ENCODE data around the gene KCNK4.

Gene KCNK4

DNA sequence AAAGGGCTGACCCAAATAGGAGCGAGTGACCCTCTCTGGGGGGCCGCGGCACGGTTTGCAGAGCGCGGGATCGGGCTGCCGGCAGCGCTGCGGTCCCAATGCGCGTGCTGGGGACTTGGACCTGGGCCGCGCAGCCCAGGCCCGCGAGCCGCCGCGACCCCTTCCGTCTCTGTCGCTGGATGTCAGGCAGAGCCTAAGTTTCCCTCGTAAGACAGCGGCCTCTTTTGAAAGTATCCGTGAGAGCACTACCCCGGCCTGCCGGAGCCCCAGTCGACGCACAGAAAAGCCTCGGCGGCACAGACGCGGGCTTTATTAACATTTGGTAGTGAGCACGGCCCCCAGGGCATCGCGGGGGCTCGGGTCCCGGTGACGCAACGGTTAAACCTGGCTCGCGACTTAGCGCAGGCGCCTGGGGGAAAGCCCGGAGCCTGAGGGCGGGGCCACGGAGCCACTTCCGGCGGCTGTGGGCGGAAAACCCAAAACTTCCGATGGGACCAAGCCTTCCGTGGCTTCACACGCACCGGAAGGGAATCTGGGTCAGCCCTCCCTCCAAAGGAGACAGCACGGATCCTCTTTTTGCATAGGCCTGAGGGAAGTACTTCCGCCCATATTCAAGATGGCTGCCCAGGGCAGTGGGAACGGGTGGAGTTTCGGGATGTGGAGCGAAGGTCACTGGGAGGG, 21.4 kb upstream of the KCNK4 start:
- DNase-seq = peak; percentile 97

DNA sequence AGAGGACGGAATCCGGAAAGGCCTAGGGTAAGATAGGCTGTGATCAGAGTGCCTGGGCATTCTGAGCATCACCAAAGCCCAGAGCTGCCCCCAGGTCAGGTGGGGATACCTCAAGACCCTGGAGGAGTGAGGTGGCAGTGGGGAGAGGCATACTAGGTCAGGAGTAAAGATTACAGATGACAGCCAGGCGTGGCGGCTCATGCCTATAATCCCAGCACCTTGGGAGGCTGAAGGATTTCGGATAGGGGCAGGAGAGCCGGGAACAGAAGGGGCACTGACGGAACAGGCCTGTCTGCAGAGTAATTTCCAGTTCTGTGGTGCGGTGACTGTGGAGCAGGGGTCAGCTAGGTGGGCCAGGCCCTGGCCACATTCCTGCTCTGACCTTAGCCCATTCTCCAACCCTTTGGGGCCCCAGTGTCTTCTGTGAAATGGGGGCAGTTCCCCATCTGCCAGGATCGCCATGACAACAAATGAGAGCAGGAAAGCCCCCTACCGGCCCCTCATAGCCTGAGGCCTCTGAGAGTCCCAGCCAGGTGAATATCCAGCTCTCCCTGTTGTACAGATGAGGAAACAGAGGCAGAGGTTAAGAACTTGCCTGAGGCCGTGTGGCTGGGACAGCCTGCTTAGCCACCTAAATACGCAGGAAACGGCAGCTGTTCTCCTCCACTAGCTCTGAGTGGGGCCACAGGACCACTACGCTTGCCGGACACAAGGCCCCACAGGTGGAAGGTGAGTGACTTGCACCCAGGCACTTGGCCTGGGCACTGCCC, 15.9 kb upstream of the KCNK4 start:
- no peak for DNase-seq

DNA sequence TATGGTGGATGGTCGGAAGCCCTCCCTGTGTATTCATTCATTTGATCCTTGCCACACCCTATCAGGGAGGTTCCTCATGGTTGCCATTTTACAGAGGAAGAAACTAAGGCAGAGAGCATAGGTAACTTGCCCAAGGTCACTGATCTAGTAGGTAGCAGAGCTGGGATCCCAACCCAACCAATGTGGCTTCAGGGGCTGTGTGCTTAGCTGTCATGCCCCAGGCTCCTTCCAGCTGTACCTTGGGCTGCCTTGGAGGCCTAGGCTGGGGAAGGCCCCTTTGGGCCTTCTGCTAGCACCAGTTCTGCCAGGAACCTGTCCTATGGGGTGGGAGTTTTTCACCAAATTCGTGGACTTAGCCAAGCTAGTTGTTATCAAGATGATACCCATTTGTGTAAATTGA, 15.3 kb upstream of the KCNK4 start:
- no peak for DNase-seq

DNA sequence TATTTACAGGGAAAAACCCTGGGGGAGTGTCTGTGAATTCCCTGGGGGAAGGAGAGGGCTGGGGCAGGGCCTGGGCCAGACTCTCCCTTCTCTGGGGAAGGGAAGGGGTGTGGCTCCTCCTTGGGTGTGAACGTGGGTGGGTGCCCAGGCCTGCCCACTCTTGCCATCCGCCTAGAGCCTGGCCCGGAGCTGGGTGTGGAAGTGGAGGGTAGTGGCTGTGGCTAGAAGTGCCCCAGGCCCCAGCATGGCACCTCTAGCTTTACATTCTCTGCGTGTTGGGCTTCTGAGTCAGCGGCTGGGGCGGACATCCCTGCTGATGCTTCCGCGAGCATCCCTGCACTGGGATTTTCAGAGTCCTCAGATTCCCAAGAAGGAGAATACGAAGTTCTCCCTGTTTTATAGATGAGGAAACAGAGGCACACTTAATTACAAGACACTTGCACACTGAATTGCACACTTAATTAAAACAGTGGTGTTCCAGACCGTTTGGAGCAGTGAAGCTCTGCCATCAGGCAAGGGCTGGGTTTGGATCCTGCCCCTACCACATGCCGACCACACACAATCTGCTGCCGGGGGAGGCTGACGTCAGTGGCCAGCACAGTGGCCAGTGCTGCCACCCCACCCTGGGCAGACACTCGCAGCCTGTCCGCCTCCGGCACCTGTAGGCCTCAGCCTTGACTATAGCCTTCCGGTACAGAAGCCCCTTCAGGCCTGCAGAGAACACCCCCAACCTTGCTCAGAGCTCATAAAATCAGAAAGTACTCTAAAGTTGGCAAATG, 14.3 kb upstream of the KCNK4 start:
- no peak for DNase-seq

DNA sequence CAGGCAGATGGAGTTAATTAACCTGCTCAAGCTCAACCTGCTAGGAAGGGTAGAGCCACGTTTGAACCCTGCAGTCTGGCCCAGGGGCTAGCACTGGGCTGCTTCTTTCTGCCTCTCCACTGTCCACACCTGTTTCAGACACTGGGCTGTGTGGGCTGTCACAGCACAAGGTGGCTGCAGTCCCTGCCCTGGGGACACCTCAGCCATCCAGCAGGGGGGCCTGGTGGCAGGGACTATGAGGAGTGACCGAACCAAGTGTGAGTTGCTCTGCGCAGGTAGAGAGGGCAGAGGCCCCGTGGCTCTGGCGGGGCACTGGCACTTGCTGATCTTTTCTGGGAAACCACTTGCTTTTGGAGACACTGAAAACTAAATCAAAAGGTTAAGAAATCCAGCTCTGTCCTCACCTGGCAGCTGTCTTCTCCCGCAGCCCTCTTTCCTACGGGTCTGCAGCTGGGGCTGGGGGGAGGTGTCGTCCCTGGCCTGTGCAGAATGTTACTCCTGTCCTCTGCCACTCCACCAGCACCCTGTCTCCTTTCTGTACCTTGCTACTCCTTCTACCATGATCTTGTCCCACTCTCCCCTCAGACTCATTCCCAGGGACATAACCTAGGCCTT, 12.4 kb upstream of the KCNK4 start:
- no peak for DNase-seq

DNA sequence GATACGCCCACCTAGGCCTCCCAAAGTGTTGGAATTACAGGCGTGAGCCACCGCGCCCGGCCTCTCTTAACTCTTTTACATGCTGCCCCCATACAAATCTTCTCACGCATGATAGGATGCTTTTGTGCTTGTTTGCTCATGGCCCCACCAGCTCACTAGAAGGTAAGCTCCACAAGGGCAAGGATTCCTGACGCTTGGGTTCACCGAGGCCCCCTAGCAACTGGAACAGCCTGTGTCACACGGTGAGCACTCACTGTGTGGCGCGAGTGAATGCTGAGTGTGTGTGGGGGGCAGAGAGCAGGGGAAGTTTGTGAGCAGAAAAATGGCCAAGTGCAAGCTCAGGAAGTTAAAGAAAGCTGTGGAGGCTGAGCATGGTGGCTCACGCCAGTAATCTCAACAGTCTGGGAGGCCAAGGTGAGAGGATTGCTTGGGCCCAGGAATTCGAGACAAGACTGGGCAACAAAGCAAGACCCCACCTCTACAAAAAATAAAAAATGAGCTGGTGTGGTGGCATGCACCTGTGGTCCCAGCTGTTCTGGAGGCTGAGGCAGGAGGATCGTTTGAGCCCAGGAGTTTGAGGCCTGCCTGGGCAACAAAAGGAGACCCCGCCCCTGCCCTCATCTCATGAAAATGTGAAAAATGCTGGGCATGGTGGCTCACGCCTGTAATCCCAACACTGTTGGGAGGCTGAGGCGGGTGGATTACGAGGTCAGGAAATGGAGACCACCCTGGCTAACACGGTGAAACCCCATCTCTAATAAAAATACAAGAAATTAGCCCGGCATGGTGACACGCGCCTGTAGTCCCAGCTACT, 8.9 kb upstream of the KCNK4 start:
- DNase-seq = no peak

DNA sequence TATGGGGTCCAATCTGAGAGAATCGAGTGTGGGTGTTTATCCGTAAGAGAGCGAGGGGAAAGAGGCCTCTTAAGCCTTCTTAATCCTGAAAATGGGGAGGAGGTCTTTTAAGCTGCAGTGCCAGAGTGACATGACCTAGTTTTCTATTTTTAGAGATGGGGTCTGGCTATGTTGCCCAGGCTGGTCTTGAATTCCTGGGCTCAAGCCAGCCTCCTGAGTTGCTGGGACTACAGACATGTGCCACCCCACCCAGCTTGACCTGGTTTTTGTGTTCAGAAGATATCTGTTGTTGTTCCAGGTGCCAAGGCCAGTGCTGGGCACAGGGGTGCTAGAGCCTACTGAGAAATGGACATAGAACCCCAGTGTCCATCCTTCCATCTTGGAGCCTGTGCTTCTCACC, 8.0 kb upstream of the KCNK4 start:
- no peak for DNase-seq

DNA sequence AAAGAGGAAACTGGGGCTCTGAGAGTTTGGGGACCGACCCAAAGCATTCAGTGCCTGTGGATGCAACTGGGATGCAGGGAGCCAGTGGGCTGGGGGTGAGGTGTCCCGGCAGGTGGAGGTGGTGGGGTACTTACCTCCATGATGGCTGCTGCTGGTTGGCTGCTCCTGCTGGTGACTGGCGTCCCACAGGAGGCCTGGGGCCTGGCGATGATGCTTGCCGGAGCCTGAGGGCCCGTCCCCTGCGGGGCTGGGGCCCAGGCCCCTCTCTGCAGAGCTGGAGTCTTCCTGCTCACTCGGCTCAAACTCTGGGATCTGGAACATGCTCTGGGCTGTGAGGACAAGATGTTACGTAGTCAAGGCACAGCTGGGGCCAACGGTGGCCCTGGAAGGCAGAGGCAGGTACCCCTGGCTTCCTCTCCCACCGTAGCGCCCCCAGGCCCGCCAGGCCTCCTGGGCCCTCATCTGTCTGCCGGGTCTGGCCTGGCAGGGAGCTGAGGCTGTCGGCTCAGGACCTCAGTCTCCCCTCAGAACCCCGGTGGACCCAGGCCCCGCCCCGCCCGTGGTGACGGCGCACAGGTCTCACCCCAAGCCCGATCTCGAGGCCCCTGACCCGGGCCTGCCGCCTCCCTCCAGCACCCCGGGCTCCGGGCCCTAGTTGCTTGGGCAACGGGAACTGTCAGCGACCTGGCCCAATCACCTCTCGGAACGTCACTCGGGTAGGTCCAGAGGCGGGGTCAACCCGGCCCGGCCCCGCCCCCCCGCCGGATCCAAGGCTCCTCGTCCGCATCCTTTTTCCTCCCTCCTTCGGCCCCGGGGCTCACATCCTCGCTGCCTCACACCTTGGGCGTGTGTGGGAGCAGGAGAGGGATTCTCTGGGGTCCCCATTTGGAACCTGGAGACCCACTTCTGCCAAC, 6.8 kb upstream of the KCNK4 start, which contains the start of gene BAD:
Gene BAD (minus strand): TSS at position 618 of the 914 bp plus-strand sequence. CDS start 297 bp downstream, at position 321.
- DNase-seq = peak; percentile 78

DNA sequence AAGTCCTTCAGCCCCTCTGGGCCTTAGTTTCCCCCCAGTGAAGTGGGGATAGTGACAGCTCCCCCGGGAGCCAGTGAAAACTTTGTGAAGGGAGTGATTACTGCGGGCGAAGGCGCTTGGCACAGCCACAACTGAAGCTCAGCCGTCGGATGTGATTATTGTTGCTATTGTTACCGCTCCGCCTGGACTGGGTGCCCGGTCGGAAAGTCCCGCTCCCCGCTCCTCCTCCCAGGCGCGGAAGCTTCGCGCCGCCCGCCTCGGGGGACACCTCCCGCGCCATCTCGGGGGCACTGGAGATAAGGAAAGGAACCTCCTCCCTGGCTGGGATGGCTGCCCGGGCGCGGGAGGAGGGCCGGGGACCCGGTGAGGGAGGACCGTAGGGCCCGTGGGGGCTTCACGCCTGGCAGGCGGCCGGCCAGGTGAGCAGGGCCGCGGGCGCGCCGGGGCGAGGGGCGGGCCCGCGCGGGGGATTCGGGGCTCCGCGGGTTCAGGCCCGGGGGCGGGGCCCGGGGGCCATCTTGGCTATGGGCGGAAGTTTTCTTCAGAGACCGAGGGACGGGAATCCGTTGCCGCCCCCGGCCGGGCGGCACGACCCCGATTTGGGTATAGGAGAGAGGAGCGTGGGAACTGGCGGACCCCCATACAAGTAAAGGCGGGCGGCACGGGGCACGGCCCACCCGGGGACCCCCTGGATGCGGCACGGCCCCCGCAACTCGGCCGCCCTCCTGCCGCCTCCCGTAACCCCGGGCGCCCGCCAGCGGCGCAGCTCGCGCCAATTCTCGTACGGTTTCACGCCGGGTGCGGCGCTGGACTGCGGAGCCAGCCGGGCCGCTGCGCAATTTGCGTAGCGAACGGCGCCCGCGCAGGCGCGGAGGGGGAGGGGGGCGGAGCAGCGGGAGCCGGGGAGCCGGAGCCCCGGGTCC, 5.9 kb upstream of the KCNK4 start, which contains the start of gene GPR137:
Gene GPR137 (plus strand): TSS at position 887 of the 923 bp plus-strand sequence. CDS start 677 bp downstream, outside the sequence.
- no peak for DNase-seq

DNA sequence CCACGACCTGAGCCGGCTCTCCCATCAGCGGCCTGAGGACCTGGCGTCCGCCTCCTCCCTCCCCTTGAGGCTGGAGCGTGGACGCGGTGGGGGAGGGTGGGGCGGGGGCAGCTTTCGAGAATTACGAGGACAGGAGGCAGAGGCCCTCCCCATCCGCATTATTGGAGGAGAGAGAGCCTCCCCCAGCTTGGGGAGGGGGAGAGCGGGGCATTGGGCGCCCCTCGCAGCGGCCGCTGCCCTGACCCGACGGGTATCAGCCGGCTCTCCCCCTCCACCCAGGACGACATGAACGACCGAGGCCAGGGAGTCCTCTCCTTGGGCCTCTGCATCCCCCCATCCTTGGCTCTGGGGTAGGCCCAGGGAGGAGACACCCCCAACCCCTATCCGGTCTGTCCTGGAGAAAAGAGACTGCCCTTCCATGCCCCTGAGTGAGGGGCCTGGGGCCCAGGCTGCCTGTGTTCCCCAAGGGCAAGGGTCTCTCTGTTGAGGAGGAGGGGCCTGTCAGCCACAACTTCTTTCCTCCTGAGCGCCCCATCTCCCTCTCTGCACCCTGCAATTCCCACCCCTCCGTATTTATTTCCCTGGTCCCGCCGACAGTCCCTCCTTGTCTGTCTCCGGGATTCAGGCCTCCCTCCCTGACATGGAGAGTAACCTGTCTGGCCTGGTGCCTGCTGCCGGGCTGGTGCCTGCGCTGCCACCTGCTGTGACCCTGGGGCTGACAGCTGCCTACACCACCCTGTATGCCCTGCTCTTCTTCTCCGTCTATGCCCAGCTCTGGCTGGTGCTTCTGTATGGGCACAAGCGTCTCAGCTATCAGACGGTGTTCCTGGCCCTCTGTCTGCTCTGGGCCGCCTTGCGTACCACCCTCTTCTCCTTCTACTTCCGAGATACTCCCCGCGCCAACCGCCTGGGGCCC, 5.0 kb upstream of the KCNK4 start:
- DNase-seq = no peak

DNA sequence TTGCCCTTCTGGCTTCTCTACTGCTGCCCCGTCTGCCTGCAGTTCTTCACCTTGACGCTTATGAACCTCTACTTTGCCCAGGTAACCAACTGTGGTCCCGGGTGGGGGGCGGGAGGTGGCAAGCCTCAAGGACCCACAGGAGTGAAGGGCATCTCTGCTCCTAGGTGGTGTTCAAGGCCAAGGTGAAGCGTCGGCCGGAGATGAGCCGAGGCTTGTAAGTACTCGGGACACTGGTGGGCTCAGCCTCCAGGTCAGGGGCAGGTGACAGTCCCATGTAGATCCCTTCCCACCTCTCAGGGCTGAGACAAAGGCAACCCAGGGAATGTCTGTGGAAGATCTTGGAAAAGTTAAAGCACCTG, 4.3 kb upstream of the KCNK4 start:
- no peak for DNase-seq

DNA sequence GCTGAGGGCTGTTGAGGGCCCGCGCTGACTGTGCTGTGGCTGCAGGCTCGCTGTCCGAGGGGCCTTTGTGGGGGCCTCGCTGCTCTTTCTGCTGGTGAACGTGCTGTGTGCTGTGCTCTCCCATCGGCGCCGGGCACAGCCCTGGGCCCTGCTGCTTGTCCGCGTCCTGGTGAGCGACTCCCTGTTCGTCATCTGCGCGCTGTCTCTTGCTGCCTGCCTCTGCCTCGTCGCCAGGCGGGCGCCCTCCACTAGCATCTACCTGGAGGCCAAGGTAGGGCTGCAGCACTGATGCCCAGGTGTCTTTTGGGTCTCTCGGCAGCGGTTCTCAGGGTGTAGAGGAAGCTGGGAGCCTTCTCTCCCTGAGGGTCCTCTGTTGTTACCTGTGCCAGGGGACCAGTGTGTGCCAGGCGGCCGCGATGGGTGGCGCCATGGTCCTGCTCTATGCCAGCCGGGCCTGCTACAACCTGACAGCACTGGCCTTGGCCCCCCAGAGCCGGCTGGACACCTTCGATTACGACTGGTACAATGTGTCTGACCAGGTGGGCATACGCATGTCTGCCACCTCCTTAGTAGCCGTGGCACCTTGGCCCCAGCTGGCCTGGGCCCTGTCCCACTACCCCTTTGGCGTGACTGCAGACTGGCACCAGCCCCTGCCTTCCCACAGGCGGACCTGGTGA, 3.3 kb upstream of the KCNK4 start:
- DNase-seq = no peak

DNA sequence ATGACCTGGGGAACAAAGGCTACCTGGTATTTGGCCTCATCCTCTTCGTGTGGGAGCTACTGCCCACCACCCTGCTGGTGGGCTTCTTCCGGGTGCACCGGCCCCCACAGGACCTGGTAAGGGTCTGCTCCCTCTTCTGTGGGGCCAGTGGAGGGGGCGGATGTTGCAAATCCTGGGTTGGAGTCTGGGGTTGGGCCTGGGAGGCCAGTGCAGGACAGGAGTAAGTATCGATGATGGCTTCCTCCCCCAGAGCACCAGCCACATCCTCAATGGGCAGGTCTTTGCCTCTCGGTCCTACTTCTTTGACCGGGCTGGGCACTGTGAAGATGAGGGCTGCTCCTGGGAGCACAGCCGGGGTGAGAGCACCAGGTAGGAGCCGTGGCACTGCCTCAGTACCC, 2.8 kb upstream of the KCNK4 start:
- DNase-seq = no peak

DNA sequence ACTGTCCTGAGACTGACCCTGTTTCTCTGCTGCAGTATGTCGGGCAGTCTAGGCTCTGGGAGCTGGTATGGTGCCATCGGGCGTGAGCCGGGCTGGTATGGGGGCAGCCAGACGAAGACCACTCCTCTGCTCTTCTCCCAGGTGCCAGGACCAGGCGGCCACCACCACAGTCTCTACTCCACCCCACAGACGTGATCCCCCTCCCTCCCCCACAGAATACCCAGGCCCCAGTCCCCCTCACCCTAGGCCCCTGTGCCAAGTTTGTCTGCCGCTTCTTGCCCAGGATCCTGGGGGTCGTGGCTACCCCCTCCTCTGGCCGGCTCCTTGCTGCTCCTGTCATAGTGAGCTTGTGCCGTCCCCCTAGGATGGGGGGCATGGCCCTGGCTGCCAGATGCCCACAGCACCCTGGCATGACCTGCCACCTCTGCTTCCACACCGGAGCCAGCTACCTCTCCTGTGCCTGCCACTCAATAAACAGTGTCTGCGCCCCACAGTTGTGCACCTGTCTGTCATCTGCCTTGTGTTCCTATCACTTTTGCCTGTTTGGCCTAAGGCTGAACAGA, 2.0 kb upstream of the KCNK4 start:
- no peak for DNase-seq

DNA sequence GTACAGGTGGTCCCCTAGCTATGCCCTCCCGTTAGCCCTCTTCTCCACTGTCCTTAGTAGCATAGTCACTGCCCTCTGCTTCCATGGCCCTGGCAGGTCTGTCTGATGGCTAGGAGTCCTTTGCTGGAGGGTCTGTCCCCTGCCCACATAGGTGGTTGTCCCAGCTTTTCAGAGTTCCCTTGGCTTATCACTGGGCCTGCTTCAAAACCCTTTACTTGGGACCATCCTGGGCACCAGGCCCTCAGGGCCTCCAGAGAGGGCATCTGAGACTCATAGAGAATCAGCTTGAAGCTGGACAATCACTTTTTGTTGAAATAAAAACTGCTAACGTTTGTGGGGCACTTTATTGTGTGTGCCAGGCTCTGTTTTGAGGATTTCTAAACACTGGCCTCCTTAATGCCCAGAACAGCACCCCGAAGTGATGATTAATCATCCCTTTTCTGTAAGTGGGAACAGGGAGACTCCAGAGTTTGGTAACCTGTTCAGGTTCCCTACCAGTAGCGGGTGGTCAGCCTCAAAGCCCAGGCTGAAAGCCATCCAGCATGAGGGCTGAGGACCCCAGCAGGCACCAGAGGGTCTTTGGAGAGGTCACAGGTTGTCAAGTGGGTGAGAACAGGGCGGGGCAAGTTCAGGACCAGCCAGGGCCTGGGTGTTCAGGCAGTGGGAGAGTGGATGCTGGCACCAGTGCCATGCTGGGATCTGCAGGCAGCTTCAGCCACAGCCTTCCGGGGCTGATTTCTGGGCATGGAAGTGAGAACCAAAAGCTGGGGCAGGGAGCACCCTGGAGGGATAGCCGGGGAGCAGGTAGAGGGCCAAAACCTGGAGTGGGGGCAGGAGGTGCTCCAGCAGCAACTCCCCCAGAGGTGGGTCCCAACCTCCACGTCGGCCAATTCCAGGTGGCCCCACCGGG, 495 bp upstream of the KCNK4 start:
- no peak for DNase-seq

DNA sequence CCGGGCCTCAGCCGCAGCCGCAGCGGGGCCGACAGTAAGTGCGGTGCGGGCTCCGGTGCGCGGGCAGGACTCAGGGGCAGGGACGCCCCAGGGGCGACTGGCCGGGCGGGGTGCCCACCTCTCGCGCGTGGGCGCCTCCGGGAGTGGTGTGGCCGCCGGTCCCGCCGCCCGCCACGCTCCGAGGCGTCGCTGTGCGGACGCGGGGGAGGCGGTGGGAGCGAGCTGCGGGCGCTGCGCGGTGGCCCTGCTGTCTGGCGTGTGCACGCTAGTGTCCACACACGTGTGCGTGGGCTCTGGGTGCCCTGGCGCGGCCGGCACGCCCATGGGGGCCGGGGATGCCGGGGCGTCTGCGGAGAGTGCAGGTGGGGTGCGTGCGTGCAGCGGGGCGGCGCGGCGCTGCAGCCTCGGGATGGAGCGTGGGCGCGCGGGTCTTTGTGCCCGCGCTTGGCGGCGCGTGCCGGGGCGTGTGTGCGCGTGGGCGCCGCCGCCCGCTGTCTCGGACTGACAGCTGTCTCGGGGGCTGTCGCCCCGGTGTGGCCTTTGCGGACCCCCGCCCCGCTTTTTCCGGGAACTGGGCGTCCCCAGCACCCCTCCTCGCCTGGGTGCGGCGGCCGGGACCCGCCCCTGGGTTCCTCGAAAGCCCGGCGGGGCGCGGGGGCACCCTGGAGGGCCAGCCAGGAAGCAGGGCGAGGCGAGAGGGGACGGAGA, 804 bp downstream of the KCNK4 start:
- DNase-seq = no peak

Data from NCI-H187 treated with DMSO at 0.1 percent for 48 hours (cell line).